Measurements from ENCODE around the gene HELZ. TPM values are rescaled to one million over a fixed set of nuclear protein-coding genes. Genes with fewer than 3 reads are reported as not detected.

Gene HELZ
- total and polyA plus RNA-seq, 2 of the 8 experiments (the other 6 are each of a cell fraction or from before 2014, with no cell fraction given): 10.0 to 48.7 TPM

GRCh38 chr17:67248291-67248690 lies 3.3 kb upstream of the HELZ start (continued):
- TF ChIP-seq, protein P1, sequence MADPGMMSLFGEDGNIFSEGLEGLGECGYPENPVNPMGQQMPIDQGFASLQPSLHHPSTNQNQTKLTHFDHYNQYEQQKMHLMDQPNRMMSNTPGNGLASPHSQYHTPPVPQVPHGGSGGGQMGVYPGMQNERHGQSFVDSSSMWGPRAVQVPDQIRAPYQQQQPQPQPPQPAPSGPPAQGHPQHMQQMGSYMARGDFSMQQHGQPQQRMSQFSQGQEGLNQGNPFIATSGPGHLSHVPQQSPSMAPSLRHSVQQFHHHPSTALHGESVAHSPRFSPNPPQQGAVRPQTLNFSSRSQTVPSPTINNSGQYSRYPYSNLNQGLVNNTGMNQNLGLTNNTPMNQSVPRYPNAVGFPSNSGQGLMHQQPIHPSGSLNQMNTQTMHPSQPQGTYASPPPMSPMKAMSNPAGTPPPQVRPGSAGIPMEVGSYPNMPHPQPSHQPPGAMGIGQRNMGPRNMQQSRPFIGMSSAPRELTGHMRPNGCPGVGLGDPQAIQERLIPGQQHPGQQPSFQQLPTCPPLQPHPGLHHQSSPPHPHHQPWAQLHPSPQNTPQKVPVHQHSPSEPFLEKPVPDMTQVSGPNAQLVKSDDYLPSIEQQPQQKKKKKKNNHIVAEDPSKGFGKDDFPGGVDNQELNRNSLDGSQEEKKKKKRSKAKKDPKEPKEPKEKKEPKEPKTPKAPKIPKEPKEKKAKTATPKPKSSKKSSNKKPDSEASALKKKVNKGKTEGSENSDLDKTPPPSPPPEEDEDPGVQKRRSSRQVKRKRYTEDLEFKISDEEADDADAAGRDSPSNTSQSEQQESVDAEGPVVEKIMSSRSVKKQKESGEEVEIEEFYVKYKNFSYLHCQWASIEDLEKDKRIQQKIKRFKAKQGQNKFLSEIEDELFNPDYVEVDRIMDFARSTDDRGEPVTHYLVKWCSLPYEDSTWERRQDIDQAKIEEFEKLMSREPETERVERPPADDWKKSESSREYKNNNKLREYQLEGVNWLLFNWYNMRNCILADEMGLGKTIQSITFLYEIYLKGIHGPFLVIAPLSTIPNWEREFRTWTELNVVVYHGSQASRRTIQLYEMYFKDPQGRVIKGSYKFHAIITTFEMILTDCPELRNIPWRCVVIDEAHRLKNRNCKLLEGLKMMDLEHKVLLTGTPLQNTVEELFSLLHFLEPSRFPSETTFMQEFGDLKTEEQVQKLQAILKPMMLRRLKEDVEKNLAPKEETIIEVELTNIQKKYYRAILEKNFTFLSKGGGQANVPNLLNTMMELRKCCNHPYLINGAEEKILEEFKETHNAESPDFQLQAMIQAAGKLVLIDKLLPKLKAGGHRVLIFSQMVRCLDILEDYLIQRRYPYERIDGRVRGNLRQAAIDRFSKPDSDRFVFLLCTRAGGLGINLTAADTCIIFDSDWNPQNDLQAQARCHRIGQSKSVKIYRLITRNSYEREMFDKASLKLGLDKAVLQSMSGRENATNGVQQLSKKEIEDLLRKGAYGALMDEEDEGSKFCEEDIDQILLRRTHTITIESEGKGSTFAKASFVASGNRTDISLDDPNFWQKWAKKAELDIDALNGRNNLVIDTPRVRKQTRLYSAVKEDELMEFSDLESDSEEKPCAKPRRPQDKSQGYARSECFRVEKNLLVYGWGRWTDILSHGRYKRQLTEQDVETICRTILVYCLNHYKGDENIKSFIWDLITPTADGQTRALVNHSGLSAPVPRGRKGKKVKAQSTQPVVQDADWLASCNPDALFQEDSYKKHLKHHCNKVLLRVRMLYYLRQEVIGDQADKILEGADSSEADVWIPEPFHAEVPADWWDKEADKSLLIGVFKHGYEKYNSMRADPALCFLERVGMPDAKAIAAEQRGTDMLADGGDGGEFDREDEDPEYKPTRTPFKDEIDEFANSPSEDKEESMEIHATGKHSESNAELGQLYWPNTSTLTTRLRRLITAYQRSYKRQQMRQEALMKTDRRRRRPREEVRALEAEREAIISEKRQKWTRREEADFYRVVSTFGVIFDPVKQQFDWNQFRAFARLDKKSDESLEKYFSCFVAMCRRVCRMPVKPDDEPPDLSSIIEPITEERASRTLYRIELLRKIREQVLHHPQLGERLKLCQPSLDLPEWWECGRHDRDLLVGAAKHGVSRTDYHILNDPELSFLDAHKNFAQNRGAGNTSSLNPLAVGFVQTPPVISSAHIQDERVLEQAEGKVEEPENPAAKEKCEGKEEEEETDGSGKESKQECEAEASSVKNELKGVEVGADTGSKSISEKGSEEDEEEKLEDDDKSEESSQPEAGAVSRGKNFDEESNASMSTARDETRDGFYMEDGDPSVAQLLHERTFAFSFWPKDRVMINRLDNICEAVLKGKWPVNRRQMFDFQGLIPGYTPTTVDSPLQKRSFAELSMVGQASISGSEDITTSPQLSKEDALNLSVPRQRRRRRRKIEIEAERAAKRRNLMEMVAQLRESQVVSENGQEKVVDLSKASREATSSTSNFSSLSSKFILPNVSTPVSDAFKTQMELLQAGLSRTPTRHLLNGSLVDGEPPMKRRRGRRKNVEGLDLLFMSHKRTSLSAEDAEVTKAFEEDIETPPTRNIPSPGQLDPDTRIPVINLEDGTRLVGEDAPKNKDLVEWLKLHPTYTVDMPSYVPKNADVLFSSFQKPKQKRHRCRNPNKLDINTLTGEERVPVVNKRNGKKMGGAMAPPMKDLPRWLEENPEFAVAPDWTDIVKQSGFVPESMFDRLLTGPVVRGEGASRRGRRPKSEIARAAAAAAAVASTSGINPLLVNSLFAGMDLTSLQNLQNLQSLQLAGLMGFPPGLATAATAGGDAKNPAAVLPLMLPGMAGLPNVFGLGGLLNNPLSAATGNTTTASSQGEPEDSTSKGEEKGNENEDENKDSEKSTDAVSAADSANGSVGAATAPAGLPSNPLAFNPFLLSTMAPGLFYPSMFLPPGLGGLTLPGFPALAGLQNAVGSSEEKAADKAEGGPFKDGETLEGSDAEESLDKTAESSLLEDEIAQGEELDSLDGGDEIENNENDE (IDR thresholded peaks at IDR 0.05; ENCODE audit: insufficient replicate concordance, low read length): no peak
- TF ChIP-seq MAFK (IDR thresholded peaks at IDR 0.05; ENCODE audit: low read depth, low read length): no peak
- TF ChIP-seq GTF2F1 (IDR thresholded peaks at IDR 0.05; ENCODE audit: borderline replicate concordance, low read depth, low read length): no peak
- no peak for TF ChIP-seq CTCF (IDR thresholded peaks at IDR 0.05; ENCODE audit: control extremely low read depth in 1 of 3, insufficient read depth in 1 of 3, low read depth in 1 of 3, low read length in 3 of 3)
- TF ChIP-seq RBBP5 (IDR thresholded peaks at IDR 0.05; ENCODE audit: borderline replicate concordance, low read depth, low read length): no peak
- TF ChIP-seq RNF2 (IDR thresholded peaks at IDR 0.05; ENCODE audit: borderline replicate concordance, low read depth, low read length, missing control alignments, poor library complexity, severe bottlenecking): no peak
- TF ChIP-seq TAF1 (IDR thresholded peaks at IDR 0.05; ENCODE audit: low read depth, low read length): no peak
- TF ChIP-seq RAD21 (IDR thresholded peaks at IDR 0.05 in 1 of 2, conservative IDR thresholded peaks at IDR 0.05 in 1 of 2; ENCODE audit: low read depth in 2 of 2, low read length in 2 of 2): no peak
